Measurements from ENCODE around the gene DEFB131B. TPM values are rescaled to one million over a fixed set of nuclear protein-coding genes. Genes with fewer than 3 reads are reported as not detected.
"Not testable (repeated sequence)": the region's sequence is repeated elsewhere in the genome, so short reads cannot be mapped to it uniquely, and the experiment has no call there.

Gene DEFB131B
- total RNA-seq, 2 experiments from 2014 or later = not detected

DNA sequence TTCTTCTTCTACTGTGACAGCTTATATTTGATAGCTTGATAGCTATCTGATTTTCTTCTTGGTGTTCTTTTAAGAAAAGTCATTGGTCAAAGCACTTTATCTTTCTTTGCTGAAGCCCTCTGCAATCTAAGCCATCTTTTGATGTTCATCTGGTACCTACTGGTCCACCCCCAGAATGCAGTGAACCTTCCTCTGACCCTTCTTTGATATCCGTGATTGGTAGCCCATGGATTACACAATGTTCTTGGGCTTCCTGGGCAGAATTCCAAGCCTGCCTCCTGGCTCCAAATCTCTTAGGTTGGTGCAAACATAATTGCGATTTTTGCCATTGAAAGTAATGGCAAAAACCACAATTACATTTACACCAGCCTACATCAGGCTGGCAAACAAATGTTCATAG lies 2.0 kb upstream of the DEFB131B start:
- H3K36me3 Mint-ChIP-seq (ENCODE audit: low read depth); DNase-seq; H3K4me1 Mint-ChIP-seq; H3K4me3 Mint-ChIP-seq; H3K9me3 Mint-ChIP-seq; H3K27me3 Mint-ChIP-seq; POLR2A ChIA-PET; H3K27ac Mint-ChIP-seq; CTCF ChIA-PET: not testable (repeated sequence)

DNA sequence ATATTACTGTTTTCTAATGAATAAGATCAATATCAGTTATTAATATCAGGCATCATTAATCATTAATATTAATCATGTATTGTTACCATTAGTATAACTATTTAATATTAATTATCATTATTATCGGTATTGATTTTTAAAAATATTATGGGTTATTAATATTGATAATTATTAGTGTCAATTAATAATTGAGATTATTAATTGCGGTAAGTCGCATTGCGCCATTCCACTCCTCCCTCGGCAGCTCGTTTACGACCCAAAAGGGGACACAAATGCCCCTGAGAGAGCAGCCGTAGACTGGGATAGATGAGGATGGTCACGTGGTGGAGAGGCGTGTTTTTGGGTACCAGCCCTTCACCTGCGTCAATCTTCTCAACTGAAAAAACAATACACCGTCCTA lies 7.6 kb downstream of the DEFB131B start:
- H3K27ac Mint-ChIP-seq = not testable (repeated sequence)

GRCh38 chr11:71888335-71889010 lies 10.2 kb downstream of the DEFB131B start:
- H3K4me1 Mint-ChIP-seq; CTCF ChIA-PET; H3K4me3 Mint-ChIP-seq; H3K27me3 Mint-ChIP-seq; POLR2A ChIA-PET; H3K36me3 Mint-ChIP-seq (ENCODE audit: low read depth); DNase-seq; H3K27ac Mint-ChIP-seq; H3K9me3 Mint-ChIP-seq: not testable (repeated sequence)

More for the DNA sequence above, 7.6 kb downstream of the DEFB131B start:
- CTCF ChIA-PET; H3K36me3 Mint-ChIP-seq (ENCODE audit: low read depth); H3K4me3 Mint-ChIP-seq; H3K4me1 Mint-ChIP-seq; DNase-seq; H3K27me3 Mint-ChIP-seq; POLR2A ChIA-PET; H3K9me3 Mint-ChIP-seq: not testable (repeated sequence)

DNA sequence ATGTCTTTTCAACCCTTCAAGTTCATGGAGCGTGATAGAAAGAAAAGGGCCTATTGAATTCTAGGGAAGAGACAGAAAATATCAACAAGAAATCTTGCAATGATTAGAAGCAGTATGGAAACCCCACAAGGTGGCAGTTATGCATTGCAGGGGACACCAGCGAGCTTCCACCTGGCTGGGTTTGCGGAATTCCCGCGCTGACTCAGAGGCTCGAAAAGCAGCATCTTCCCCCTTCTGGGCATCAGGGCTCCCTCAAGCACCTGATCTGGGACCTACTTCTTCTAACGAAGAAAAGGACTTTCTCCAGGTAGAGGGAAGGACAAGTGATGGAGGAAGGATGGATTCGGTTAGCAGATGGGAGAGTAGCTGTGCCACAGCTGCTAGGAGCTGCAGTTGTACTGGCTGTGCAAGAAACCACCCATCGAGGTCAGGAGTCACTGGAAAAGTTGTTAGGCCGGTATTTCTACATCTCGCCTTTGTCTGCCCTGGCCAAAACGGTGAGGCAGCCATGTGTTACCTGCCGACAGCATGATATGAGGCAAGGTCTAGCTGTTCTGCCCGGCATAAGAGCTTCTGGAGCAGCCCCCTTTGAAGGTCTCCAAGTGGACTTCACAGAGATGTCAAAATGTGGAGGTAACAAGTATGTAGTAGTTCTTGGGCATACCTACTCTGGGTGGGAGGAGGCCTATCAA lies 11.1 kb downstream of the DEFB131B start:
- POLR2A ChIA-PET; H3K9me3 Mint-ChIP-seq; H3K36me3 Mint-ChIP-seq (ENCODE audit: low read depth); CTCF ChIA-PET; H3K4me1 Mint-ChIP-seq; H3K4me3 Mint-ChIP-seq; H3K27ac Mint-ChIP-seq; DNase-seq; H3K27me3 Mint-ChIP-seq: not testable (repeated sequence)

- ChIA-PET POLR2A (no interaction called here), CTCF (no interaction called here)
- no peak for DNase-seq
- Mint-ChIP-seq H3K4me1 (no peaks in the 10 kb centered on the region), H3K4me3 (no peak overlapping the region), H3K27ac (no peak overlapping the region), H3K36me3 (ENCODE audit: low read depth) (peaks cover 16% of the 10 kb centered on the region), H3K27me3 (no peaks in the 10 kb centered on the region), H3K9me3 (no peaks in the 10 kb centered on the region)
Observed at GRCh38 chr11:71895961-71896360, 17.7 kb downstream of the DEFB131B start.

- H3K4me1 Mint-ChIP-seq, H3K4me3 Mint-ChIP-seq, CTCF ChIA-PET: not testable (repeated sequence)
Observed at GRCh38 chr11:71901137-71901536, 22.9 kb downstream of the DEFB131B start.

DNA sequence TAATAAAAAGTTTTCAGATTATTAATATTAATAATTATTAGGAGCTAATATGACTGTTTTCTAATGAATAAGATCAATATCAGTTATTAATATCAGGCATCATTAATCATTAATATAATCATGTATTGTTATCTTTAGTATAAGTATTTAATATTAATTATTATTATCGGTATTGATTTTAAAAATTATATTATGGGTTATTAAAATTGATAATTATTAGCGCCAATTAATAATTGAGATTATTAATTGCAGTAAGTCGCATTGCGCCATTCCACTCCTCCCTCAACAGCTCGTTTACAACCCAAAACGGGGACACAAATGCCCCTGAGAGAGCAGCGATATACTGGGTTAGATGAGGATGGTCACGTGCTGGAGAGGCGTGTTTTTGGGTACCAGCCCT lies 30.0 kb downstream of the DEFB131B start:
- POLR2A ChIA-PET = no interaction called here
- H3K36me3 Mint-ChIP-seq (ENCODE audit: low read depth) = peaks cover 31% of the 10 kb centered on the region
- no peaks in the 10 kb centered on the region for H3K9me3 Mint-ChIP-seq
- DNase-seq = no peak
- no peak overlapping the region for H3K27ac Mint-ChIP-seq
- no peak overlapping the region for H3K4me3 Mint-ChIP-seq
- H3K27me3 Mint-ChIP-seq = no peaks in the 10 kb centered on the region
- CTCF ChIA-PET = no interaction called here
- peaks cover 9% of the 10 kb centered on the region for H3K4me1 Mint-ChIP-seq

More at GRCh38 chr11:71901137-71901536, 22.9 kb downstream of the DEFB131B start:
- H3K9me3 Mint-ChIP-seq, DNase-seq, H3K27ac Mint-ChIP-seq, POLR2A ChIA-PET, H3K27me3 Mint-ChIP-seq: not testable (repeated sequence)
- peaks cover 20% of the 10 kb centered on the region for H3K36me3 Mint-ChIP-seq (ENCODE audit: low read depth)

DNA sequence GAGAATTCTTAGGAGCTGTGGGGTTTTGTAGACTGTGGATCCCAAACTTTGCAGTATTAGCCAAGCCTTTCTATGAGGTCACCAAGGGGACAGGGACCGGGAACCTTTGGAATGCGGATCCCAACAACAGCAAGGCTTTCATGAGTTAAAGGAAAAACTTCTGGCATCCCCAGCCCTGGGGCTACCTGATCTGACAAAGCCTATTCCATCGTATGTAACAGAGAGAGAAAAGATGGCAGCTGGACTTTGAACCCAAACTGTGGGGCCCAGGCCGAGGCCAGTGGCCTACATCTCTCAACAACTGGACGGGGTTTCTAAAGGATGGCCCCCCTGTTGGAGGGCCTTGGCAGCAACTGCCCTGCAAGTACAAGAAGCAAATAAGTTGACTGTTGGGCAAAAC lies 32.5 kb downstream of the DEFB131B start:
- H3K9me3 Mint-ChIP-seq, CTCF ChIA-PET: not testable (repeated sequence)

DNA sequence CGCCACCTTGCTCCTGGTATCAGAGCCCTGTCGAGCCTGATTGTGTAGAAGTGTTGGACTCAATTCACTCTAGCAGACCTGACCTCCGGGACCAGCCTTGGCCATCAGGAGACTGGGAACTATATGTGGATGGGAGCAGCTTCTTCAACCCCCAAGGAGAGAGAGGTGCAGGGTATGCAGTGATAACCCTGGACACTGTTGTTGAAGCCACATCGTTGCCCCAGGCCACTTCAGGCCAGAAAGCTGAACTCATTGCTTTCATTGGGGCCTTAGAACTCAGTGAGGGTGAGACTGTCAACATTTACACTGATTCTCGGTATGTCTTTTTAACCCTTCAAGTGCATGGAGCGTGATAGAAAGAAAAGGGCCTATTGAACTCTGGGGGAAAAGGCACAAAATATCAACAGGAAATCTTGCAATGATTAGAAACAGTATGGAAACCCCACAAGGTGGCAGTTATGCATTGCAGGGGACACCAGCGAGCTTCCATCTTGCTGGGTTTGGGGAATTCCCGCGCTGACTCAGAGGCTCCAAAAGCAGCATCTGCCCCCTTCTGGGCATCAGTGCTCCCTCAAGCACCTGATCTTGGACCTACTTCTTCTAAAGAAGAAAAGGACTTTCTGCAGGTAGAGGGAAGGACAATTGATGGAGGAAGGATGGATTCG lies 33.2 kb downstream of the DEFB131B start:
- POLR2A ChIA-PET, H3K27me3 Mint-ChIP-seq, H3K9me3 Mint-ChIP-seq, H3K4me3 Mint-ChIP-seq, CTCF ChIA-PET, H3K27ac Mint-ChIP-seq: not testable (repeated sequence)
- H3K4me1 Mint-ChIP-seq = peaks cover 17% of the 10 kb centered on the region
- H3K36me3 Mint-ChIP-seq (ENCODE audit: low read depth) = peaks cover 37% of the 10 kb centered on the region
- DNase-seq = peak; percentile 24

More for the DNA sequence above, 32.5 kb downstream of the DEFB131B start:
- POLR2A ChIA-PET, H3K27ac Mint-ChIP-seq, DNase-seq, H3K4me3 Mint-ChIP-seq, H3K27me3 Mint-ChIP-seq: not testable (repeated sequence)
- H3K36me3 Mint-ChIP-seq (ENCODE audit: low read depth) = peaks cover 37% of the 10 kb centered on the region
- peaks cover 17% of the 10 kb centered on the region for H3K4me1 Mint-ChIP-seq

GRCh38 chr11:71911986-71912340 lies 33.7 kb downstream of the DEFB131B start:
- H3K4me3 Mint-ChIP-seq, POLR2A ChIA-PET, H3K27ac Mint-ChIP-seq, H3K27me3 Mint-ChIP-seq, DNase-seq, CTCF ChIA-PET, H3K9me3 Mint-ChIP-seq: not testable (repeated sequence)
- peaks cover 17% of the 10 kb centered on the region for H3K4me1 Mint-ChIP-seq
- peaks cover 36% of the 10 kb centered on the region for H3K36me3 Mint-ChIP-seq (ENCODE audit: low read depth)

DNA sequence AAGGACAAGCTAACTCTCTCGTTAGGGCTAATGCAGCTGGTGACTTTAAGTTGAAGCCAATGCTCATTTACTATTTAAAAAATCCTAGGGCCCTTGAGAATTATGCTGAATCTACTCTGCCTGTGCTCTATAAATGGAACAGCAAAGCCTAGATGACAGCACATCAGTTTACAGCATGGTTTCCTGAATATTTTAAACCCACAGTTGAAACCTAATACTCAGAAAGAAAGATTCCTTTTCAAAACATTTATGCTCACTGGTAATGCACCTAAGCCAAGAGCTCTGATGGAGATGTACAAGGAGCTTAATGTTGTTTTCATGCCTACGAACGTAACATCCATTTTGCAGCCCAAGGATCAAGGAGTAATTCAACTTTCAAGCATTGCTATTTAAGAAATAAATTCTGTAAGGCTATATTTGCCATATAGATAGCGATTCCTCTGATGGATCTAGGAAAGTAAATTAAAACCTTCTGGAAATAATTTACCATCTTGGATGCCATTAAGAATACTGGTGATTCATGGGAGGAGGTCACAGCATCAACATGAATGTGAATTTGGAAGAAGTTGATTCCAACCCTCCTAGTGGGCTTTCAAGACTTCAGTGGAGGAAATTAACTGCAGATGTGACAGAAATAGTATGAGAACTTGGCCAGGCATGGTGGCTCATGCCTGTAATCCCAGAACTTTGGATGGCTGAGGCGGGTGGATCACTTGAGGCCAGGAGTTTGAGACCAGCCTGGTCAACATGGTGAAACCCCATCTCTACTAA lies 35.7 kb downstream of the DEFB131B start:
- no peaks in the 10 kb centered on the region for H3K9me3 Mint-ChIP-seq
- no peaks in the 10 kb centered on the region for H3K27me3 Mint-ChIP-seq
- ChIA-PET POLR2A (no interaction called here), CTCF (no interaction called here)
- DNase-seq = no peak
- peaks cover 17% of the 10 kb centered on the region for H3K4me1 Mint-ChIP-seq
- no peak overlapping the region for H3K27ac Mint-ChIP-seq
- peaks cover 41% of the 10 kb centered on the region for H3K36me3 Mint-ChIP-seq (ENCODE audit: low read depth)
- H3K4me3 Mint-ChIP-seq = no peak overlapping the region

- ChIA-PET CTCF (interaction anchor here (0.7 kb wide), 1 partner anchor 557 kb away, joined by 3 read pairs; no protein-coding TSS in a partner anchor), POLR2A (interaction anchor here (0.7 kb wide), 1 partner anchor 259 kb away, joined by 3 read pairs; no protein-coding TSS in a partner anchor)
- no peak for DNase-seq
- peaks cover 17% of the 10 kb centered on the region for H3K4me1 Mint-ChIP-seq
- no peaks in the 10 kb centered on the region for H3K9me3 Mint-ChIP-seq
- no peaks in the 10 kb centered on the region for H3K27me3 Mint-ChIP-seq
- peaks cover 41% of the 10 kb centered on the region for H3K36me3 Mint-ChIP-seq (ENCODE audit: low read depth)
- H3K27ac Mint-ChIP-seq = no peak overlapping the region
- no peak overlapping the region for H3K4me3 Mint-ChIP-seq
Observed at GRCh38 chr11:71914617-71915189, 36.5 kb downstream of the DEFB131B start.

GRCh38 chr11:71917646-71918140 lies 39.4 kb downstream of the DEFB131B start:
- CTCF ChIA-PET = no interaction called here

More at GRCh38 chr11:71917646-71918140, 39.4 kb downstream of the DEFB131B start:
- no peaks in the 10 kb centered on the region for H3K27me3 Mint-ChIP-seq
- H3K9me3 Mint-ChIP-seq = no peaks in the 10 kb centered on the region
- no peak overlapping the region for H3K27ac Mint-ChIP-seq
- POLR2A ChIA-PET = no interaction called here
- no peak for DNase-seq
- no peak overlapping the region for H3K4me3 Mint-ChIP-seq
- H3K36me3 Mint-ChIP-seq (ENCODE audit: low read depth) = peaks cover 36% of the 10 kb centered on the region
- peaks cover 8% of the 10 kb centered on the region for H3K4me1 Mint-ChIP-seq

All from activated CD4-positive, alpha-beta T cell treated with anti-CD3 and anti-CD28 coated beads, Interleukin-2, amount 10 ng/mL, durations not matched to agents 7 days and 5 days (primary cell).